ENCODE results near the gene CYP4F11.

CYP4F11 gene

GRCh38 chr19:15928321-15928720 is 6.0 kb downstream of the CYP4F11 start:
- Histone ChIP-seq H3K79me2 (ENCODE audit: insufficient read depth, low read length) (no peaks in the 10 kb centered on the region), H4K20me1 (ENCODE audit: insufficient read depth, low read length) (no peaks in the 10 kb centered on the region), H3K4me2 (ENCODE audit: insufficient read depth, low read length) (no peak overlapping the region), H3K36me3 (ENCODE audit: insufficient read depth, low read length) (no peaks in the 10 kb centered on the region), H3K27ac (ENCODE audit: low read length) (no peak overlapping the region), H3K4me1 (ENCODE audit: insufficient read depth, low read length) (no peaks in the 10 kb centered on the region), H2AFZ (ENCODE audit: low read depth, low read length) (no peak overlapping the region), H3K4me3 (ENCODE audit: low read depth in 1 of 2, low read length in 2 of 2) (no peak overlapping the region), H3K9ac (ENCODE audit: low read depth, low read length) (no peak overlapping the region), H3K27me3 (ENCODE audit: insufficient read depth, low read length, poor library complexity) (no peaks in the 10 kb centered on the region), H3K9me3 (ENCODE audit: insufficient read depth, low read length, severe bottlenecking) (no peaks in the 10 kb centered on the region)
- no peak for TF ChIP-seq EZH2 (IDR thresholded peaks at IDR 0.05; ENCODE audit: borderline replicate concordance, low read depth, low read length, severe bottlenecking)
- no peak for TF ChIP-seq CTCF (IDR thresholded peaks at IDR 0.05; ENCODE audit: borderline replicate concordance, extremely low read depth, low read length, poor library complexity, severe bottlenecking)
- ATAC-seq (ENCODE audit: insufficient read depth, low read depth) (no peak), DNase-seq (no peak)

- no peaks in the 10 kb centered on the region for H3K9me3 ChIP-seq (ENCODE audit: insufficient read depth, low read length, severe bottlenecking)
- H3K9ac ChIP-seq (ENCODE audit: low read depth, low read length), result no peak overlapping the region
- no peaks in the 10 kb centered on the region for H3K36me3 ChIP-seq (ENCODE audit: insufficient read depth, low read length)
- H2AFZ ChIP-seq (ENCODE audit: low read depth, low read length), result no peak overlapping the region
- H3K27me3 ChIP-seq (ENCODE audit: insufficient read depth, low read length, poor library complexity), result no peaks in the 10 kb centered on the region
- no peak overlapping the region for H3K4me2 ChIP-seq (ENCODE audit: insufficient read depth, low read length)
- DNase-seq, result no peak
- no peaks in the 10 kb centered on the region for H3K79me2 ChIP-seq (ENCODE audit: insufficient read depth, low read length)
- no peak overlapping the region for H3K27ac ChIP-seq (ENCODE audit: low read length)
- H3K4me3 ChIP-seq (ENCODE audit: low read depth in 1 of 2, low read length in 2 of 2), result no peak overlapping the region
- no peaks in the 10 kb centered on the region for H3K4me1 ChIP-seq (ENCODE audit: insufficient read depth, low read length)
- no peak for ATAC-seq (ENCODE audit: insufficient read depth, low read depth)
- H4K20me1 ChIP-seq (ENCODE audit: insufficient read depth, low read length), result no peaks in the 10 kb centered on the region
- no peak for TF ChIP-seq CTCF (IDR thresholded peaks at IDR 0.05; ENCODE audit: borderline replicate concordance, extremely low read depth, low read length, poor library complexity, severe bottlenecking)
These were observed 7.8 kb downstream of the CYP4F11 start for GRCh38 chr19:15926484-15926883.

GRCh38 chr19:15923702-15924101 is 10.6 kb downstream of the CYP4F11 start:
- H4K20me1 ChIP-seq (ENCODE audit: insufficient read depth, low read length), result no peaks in the 10 kb centered on the region
- DNase-seq (no peak), ATAC-seq (ENCODE audit: insufficient read depth, low read depth) (no peak)
- no peaks in the 10 kb centered on the region for H3K79me2 ChIP-seq (ENCODE audit: insufficient read depth, low read length)
- no peak overlapping the region for H3K4me2 ChIP-seq (ENCODE audit: insufficient read depth, low read length)
- no peaks in the 10 kb centered on the region for H3K4me1 ChIP-seq (ENCODE audit: insufficient read depth, low read length)
- no peaks in the 10 kb centered on the region for H3K27me3 ChIP-seq (ENCODE audit: insufficient read depth, low read length, poor library complexity)
- no peak for TF ChIP-seq EZH2 (IDR thresholded peaks at IDR 0.05; ENCODE audit: borderline replicate concordance, low read depth, low read length, severe bottlenecking)
- TF ChIP-seq CTCF (IDR thresholded peaks at IDR 0.05; ENCODE audit: borderline replicate concordance, extremely low read depth, low read length, poor library complexity, severe bottlenecking), result no peak
- no peaks in the 10 kb centered on the region for H3K9me3 ChIP-seq (ENCODE audit: insufficient read depth, low read length, severe bottlenecking)
- H3K9ac ChIP-seq (ENCODE audit: low read depth, low read length), result no peak overlapping the region
- no peaks in the 10 kb centered on the region for H3K36me3 ChIP-seq (ENCODE audit: insufficient read depth, low read length)
- H3K27ac ChIP-seq (ENCODE audit: low read length), result no peak overlapping the region
- no peak overlapping the region for H2AFZ ChIP-seq (ENCODE audit: low read depth, low read length)
- H3K4me3 ChIP-seq (ENCODE audit: low read depth in 1 of 2, low read length in 2 of 2), result no peak overlapping the region

GRCh38 chr19:15922021-15922420 is 12.3 kb downstream of the CYP4F11 start:
- H3K4me1 ChIP-seq (ENCODE audit: insufficient read depth, low read length), result no peaks in the 10 kb centered on the region
- ATAC-seq (ENCODE audit: insufficient read depth, low read depth) (no peak), DNase-seq (no peak)
- H3K27ac ChIP-seq (ENCODE audit: low read length), result no peak overlapping the region
- TF ChIP-seq CTCF (IDR thresholded peaks at IDR 0.05; ENCODE audit: borderline replicate concordance, extremely low read depth, low read length, poor library complexity, severe bottlenecking) (no peak), EZH2 (IDR thresholded peaks at IDR 0.05; ENCODE audit: borderline replicate concordance, low read depth, low read length, severe bottlenecking) (no peak)
- H3K36me3 ChIP-seq (ENCODE audit: insufficient read depth, low read length), result no peaks in the 10 kb centered on the region
- no peak overlapping the region for H2AFZ ChIP-seq (ENCODE audit: low read depth, low read length)
- H4K20me1 ChIP-seq (ENCODE audit: insufficient read depth, low read length), result no peaks in the 10 kb centered on the region
- no peaks in the 10 kb centered on the region for H3K79me2 ChIP-seq (ENCODE audit: insufficient read depth, low read length)
- H3K9ac ChIP-seq (ENCODE audit: low read depth, low read length), result no peak overlapping the region
- no peak overlapping the region for H3K4me3 ChIP-seq (ENCODE audit: low read depth in 1 of 2, low read length in 2 of 2)
- H3K4me2 ChIP-seq (ENCODE audit: insufficient read depth, low read length), result no peak overlapping the region
- no peaks in the 10 kb centered on the region for H3K27me3 ChIP-seq (ENCODE audit: insufficient read depth, low read length, poor library complexity)
- no peaks in the 10 kb centered on the region for H3K9me3 ChIP-seq (ENCODE audit: insufficient read depth, low read length, severe bottlenecking)

Measured in DND-41 (cell line).